Activated CD4-positive, alpha-beta T cell treated with anti-CD3 and anti-CD28 coated beads, Interleukin-10, Interleukin-2, amounts not matched to agents 100 ng/mL and 50 ng/mL, durations not matched to agents 16 hours and 8 hours (primary cell): ENCODE measurements around the gene MEFV.

Experiments
- DNase-seq: peaks from one replicate; pipeline ENCODE4 v3.0.0-alpha.2; 2020

The MEFV gene

DNA sequence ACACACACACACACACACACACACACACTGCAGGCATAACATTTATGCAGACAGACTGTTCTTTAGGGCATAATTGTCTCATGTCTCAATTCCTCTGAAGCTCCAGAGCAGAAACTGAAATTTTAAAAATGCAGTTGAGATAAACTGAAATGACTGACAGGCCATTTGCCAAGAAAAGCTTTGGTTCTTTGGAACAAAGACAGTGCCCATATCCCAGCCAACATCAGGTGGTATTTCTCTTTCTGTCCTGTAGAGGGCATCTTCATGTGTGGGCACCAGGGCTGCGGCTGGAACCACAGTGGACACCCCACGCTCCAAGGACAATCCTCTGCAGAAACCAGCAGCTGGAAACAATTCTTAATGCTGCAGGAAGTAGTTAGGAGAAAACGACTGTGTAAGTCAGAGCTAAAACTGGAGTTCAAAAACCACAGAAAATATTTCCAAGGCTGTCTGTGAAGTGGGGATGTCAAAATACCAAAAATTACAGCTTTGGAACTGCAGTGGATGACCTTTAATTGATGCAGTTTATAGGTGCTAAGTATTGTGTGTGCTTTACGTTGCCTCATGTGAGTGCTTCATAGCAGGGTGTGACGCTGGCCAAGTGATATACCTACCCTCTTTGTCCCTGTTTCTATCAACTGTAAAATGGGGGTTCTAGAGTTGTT is 10.6 kb upstream of the MEFV start:
- peak; percentile 13 for DNase-seq

DNA sequence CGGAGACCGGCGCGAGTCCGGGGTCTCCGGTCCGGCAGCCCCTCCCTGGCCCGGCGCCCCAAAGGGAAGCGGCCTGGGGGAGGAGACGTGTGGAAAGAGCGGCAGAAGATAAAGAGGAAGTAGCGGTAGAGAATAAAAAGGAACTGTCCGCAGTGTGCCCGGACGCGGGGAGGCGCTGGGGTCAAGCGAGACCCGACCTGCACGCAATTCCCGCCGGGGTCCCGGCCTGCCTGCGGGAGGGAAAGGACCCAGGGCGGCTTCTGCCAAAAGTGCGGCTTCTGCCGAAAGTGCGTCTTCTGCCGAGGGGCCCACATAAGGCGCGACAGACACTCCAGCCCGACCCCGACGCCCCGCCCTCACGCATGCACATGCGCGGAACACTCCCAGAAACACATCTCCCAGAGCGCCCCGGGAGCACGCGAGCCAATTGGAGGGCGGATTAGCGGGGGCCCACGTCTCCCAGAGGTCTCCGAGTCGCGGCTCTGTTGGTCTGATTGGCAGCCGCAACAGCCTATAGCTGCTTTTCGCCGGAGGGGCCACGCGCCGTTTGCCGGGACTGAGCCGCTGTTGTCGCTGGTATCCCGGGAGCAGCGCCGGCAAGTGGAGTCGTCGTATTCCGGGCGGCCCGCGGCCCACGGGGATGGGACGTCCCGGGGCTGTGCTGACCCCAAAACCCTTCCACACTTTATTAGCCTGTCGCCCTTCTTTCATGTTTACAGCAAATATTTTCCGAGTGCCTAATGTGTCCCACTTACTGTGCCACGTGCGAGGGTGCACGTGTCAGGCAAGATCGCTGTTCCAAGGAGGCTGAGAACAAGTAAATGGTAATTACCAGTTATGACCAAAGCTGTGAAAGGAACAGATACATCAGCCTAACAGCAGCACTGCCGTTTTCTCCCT is 8.0 kb upstream of the MEFV start:
- DNase-seq, result peak; percentile 99

DNA sequence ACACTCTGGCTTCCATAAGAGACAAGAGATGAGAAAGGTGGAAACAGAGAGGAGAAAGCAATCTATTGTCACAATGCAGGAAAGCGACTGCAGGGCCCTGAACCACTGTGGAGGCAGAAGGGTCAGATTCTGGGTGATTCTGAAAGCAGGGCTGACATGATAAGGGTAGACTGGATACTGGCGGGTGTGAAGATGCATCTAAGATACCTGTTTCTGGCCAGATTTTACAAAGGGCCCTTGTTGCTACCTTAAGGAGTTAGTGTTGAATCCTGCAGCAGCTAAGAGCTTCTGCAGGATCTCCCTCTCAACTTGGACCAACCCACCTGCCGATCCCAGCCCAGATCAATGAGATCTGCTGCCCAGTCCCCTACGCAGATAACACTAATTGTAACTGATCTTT is 6.1 kb upstream of the MEFV start:
- no peak for DNase-seq

DNA sequence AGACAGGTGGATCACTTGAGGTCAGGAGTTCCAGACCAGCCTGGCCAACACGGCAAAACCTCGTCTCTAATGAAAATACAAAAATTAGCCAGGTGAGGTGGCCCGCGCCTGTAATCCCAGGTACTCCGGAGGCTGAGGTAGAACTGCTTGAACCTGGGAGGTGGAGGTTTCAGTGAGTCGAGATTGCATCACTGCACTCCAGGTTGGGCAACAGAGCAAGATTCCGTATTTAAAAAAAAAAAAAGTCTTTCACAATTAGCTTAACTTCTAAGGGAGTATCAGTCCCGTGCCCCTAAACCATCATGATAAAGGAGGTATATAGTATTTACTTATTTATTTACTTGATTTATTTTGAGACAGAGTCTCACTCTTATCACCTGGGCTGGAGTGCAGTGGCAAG is 3.4 kb upstream of the MEFV start:
- no peak for DNase-seq

DNA sequence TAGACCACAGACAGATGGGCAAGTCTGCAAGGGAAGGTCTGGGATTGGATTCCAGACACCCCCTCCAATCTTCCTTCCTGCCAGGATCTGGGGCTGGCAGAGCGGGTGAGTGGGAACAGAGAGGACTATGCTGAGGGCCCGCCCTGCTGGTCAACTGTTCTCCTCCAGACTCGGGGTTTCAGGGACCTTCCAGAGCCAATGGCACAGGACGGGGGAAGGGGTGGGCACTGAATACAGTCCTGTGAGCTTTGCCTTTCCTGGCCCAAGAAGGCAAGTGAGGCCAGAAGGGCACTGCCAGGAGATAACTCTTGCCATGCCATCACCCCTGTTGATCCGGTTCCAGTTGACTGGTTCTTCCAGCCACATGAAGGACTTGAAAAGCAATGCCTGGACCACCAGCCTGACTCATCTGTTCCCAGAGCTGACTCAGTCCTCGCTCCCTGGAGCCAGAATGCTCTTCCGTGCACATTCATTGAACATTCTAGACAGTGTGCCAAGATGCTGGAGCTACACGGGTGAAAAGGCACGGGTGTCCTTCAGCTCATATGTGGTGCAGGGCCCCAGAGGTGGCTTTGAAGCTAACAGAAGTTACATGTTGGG is 533 bp upstream of the MEFV start:
- DNase-seq, result no peak

DNA sequence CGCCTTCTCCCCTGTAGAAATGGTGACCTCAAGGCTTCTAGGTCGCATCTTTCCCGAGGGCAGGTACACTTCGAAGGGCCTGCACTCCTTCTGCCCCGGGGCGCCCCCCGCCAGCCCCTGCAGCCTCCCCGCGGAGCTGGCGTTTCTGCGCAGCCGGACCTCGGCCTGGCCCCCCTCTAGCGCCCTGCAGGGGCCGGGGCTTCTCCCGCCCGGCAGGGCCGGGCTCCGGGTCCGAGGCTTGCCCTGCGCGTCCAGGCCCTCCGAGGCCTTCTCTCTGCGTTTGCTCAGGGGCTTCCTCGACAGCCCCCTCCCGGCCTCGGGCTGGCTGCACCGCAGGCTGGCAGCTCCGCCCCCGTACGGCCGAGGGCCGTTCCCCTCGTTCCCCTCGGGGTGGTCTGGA is 2.1 kb downstream of the MEFV start:
- no peak for DNase-seq

DNA sequence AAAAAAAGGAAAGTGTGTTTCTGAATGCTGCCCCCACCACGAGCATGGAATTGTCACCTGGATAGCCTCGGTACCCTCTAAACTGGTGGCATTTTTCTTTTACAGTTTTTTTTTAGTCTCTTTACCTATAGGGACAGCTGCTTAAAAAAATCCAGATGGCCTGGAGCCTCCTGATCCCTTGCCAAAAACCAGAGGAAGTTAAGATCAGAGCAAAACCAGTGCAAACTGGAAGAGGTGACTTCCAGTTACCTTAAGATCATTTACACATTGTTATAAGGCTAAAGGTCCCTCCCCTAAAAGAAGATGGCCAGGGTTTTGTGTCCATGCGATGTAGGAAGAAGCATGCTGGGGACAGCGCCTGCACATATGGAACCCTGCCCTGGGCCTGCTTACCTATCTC is 3.5 kb downstream of the MEFV start:
- DNase-seq, result no peak

DNA sequence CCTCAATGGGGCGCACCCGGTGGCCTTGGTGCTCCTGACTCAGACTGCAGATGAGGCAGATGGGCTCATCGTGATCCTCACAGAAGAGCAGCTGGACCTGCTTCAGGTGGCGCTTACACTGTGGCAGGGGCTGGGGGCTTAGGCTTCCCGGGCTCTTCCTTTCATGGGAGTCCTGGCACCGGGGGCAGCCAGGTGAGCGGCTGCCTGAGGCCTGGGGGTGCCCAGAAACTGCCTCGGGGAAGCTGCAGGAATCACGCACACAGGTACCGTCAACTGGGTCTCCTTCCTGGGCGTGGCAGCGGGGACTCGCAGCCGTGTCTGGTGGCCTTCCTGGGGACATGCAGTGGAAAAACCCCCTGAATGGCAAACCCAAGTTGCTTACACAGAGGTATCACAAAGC is 7.0 kb downstream of the MEFV start:
- DNase-seq, result no peak

DNA sequence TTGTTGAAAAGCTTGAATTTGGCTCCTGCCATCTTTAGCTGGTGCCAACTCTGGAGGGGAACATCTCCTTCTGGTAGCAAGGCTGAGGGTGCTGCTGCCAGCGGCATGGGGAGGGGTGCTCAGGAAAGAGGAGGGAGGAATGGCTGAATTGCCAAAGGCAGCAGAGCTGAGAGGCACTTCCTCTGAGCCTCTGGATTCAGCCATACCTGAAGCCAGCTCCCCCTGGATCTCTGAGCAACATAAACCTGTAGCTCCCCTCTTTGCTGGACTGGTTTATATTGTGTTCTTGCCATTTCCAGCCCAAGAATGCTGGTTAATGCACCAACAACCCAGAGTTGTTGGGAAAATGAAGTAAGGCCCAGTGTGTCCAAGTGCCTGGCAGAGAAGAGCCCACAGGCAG is 7.4 kb downstream of the MEFV start:
- no peak for DNase-seq

DNA sequence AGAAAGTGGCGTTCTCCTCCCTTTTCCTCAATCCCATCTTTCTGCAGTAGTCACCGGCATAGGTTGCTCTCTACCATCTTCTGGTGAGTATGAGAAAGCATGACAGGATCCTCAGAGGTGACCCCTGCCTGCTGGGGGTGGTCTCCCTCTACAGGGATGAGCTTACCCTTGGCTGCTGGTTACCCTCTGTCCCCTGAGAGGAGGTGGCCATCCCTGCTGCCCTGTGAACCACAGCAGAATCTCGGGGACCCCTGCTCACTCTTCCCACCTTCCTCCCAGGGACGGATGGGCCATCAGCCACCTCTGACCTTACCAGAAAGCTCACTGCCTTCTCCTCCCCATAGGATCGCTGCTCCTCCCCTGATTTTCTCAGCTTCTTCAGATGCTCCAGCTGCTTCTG is 7.8 kb downstream of the MEFV start:
- no peak for DNase-seq

DNA sequence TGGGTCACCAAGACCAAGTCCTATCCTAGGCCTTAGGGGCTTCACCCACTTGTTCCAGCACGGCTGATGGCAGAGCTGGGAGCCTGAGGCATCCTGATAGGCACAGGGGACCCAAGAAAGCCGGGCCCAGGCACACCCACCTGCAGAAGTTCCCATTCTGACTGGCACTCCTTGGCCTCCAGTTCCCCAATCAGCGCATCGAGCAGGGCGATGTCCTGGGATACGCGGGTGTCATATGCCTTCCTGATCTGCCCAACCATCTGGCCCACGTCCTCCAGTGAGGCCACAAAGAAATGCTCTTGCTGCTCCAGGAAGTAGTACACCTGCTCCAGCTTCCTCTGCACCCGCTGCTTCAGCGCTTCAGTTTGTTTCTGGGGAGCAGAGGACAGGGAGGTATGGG is 9.6 kb downstream of the MEFV start:
- no peak for DNase-seq

DNA sequence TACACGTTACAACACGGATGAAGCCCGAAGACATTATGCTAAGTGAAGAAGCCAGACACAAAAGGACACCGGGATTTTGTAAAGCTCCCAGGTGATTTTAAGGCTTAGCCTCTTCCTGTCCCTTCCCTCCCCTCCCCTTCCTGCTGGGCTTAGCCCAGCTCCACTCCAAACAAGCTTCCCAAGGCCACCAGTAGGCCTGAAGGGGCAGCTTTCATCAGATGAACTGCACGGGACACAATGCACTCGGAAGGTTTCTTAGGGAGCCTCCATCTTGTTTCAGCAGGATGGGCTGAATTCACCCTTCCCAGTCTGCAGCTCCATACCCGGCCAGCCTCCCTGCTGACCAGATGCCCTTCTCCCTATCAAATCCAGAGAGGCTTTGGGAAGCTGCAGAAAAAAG is 10.4 kb downstream of the MEFV start:
- no peak for DNase-seq

DNA sequence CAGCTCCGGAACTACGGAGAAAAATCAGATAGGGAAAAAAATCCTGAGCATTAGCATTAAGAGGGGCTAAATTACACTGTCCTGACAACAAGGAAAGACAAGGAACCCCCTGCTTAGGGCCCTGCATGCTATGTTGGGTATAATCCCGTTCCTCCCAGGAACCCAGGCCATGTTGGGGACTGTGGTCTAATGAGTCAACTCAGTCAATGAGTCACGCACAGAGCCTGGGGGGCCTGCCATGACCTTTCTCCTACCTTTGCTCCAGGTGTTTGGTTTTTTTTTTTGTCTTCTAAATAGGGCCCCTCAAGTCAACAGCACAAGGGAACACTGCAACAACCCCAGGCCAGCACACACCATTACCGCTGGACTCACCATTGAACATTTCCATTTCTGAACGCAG is 12.6 kb downstream of the MEFV start:
- no peak for DNase-seq

DNA sequence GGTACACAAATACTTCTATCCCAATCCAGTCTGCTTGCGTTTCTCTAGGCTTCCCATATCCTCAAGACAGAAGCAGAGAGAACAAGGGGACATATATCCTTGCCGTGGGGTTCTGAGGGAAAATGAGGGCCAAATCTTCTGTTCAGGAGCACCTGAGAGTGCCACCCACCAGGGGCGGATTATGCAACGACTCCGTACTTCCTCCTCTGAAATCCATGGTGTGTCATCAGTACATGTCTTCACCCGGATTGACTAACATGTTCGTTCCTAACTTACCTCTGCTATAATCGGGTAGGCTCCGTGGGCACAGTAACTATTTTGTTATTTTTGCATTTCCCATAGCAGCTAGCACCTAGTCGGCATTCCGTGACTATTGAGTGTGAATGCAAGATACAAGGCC is 13.7 kb downstream of the MEFV start:
- DNase-seq, result no peak

DNA sequence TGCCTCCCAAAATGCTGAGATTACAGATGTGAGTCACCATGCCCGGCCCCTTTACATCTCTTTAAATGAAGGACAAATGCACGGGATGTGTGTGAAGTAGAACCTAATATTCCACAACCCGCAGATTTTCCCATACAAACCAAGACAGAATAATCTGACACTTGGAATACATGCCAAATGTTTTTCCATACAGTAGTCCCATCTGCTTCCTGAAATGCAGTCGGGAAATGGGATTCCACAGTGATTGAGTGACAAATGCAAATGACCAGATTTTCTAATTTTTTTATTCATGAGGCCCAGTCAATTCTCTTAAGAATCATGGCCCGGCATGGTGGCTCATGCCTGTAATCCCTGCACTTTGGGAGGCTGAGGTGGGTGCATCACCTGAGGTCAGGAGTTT is 14.7 kb downstream of the MEFV start:
- DNase-seq, result no peak

DNA sequence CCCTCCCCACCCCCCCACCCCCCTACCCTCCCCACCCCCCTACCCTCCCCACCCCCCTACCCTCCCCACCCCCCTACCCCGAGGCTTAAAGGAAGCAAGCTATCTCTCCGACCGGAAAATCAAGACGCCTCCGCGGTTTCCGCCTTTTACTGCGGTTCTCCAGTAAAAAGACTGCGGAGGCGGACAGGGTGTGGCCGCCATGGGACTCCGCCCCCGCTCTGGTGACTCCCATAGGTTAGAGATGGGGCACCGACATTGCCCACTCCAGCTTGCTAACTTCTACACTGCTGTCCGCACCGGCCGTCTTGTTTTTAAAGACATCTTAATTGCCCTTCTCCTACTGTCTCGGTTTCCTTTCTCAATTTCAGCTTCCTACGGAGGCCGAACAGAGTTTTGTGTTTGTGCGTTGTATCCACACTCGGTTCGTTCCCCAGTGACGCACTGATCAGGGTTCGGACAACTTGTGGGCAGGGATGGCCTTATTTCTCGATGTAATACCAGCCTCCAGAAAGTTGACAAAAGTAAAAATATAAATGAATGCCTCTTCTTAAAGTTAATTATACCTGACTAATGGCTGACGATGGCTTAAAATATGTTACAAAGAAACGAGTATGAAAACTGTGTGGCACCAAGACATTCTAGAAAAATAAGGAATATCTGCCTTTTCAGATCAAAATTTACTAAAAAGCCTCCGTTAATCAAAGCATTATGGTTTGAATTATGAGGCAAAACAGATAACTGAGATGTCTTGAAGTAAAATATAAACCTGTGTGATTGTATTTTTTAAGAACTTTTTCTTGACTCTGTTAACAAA is 20.4 kb downstream of the MEFV start:
- DNase-seq, result peak; percentile 11

DNA sequence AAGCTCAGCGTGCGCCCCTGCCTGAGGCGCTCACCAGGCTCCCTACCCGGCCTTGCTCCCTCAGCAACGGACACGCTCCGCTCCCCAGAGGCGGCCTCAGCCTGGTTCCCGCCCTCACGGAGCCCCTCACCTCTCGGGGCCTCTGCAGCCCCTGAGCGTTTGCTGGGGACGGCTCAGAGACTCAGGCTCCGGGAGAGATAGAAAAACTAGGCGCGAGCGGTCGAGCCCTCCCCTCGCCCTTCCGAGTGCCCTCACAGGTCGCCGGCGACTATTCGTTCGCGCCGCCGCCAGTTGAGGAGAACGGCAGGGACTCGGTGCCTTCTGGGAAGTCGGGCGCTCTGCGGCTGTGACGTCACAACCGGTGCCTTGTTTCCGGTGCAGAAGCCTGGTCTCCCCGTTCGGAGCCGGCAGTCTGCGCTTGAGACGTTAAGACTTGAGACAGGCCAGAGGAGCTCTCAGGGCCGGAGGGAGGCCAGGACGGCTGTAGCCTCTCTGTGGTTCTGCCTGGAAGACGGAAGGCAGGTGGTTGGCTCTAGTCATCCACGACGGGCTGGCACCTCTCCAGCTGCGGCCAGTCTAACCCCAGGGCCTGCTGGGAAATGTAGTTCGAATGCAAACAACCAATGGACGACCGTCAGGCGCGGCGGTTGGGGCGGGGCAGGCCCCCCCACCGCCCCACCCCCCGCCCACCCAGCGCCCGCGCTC is 21.4 kb downstream of the MEFV start, which contains the start of gene ZNF200:
TSS of gene ZNF200 (minus strand) at position 302 of the 705 bp plus-strand sequence. CDS start 1,403 bp downstream, outside the sequence.
- peak; percentile 96 for DNase-seq

DNA sequence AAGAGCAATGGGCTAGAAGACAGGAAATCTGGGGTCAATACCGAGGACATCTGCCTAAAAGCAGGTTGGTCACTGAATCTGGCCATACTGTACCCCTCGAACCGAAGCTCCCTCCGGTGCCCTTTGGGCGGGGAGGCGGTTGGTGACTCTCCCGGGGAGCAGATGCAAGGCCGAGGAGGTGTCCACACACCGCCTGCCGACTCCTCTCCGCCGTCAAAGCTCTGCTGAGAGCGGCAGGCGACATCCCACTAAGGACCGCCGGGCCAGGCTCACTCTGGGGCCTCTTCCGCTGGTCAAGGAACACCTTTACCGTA is 21.9 kb downstream of the MEFV start:
- no peak for DNase-seq

DNA sequence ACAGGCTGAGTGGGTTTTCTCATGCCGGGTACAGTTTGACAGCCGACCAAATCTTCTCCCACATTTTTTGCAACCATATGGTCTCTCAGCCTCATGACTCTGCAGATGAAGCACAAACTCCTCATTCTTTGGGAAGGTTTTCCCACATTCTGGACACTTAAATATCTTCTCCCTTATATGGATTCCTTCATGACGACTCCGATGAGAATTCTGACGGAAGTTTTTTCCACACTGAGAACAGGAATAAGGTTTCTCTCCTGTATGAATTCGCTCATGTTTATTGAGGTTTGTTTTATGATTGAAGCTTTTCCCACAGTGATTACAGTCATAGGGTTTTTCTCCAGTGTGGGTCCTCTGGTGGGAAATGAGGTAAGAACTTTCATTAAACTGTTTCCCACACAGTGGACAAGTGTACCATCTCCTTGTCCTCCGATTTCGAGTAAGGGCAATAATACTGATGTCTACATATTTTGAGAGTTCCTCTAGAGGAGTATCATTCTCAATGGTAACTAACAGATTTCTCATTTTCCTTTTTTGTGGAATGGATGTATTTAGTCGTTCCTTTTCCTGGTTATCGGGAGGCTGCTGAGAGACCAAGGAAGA is 32.4 kb downstream of the MEFV start:
- no peak for DNase-seq

DNA sequence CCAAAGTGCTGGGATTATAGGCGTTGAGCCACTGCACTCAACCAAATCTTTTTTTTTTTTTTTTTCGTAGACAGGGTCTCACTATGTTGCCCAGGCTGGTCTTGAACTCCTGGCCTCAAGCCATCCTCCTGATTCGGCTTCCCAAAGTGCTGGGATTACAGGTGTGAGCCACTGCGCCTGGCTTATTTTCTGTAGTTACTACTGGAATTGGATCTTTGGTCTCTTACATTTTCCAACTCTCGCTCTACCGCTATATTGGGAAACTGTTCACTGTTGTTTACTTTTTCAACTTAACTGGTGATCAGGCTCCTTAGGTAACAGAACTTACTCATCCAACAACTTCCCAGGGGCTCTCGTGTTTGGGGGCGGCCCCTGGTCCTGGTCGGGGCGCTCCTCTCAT is 35.6 kb downstream of the MEFV start:
- DNase-seq, result no peak

DNA sequence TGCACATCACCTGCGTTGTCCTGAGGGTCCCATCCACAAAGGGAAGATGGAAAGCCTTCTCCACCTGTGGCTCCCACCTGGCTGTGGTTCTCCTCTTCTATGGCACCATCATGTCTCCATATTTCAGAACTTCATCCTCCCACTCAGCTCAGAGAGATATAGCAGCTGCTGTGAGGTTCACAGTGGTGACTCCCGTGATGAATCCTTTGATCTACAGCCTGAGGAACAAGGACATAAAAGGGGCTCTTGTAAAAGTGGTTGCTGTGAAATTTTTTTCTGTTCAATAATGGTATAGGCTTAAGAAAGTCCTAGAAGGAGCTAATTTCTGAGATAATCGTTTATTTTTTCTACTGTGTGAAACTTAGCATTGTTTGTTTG is 40.2 kb downstream of the MEFV start:
- no peak for DNase-seq

DNA sequence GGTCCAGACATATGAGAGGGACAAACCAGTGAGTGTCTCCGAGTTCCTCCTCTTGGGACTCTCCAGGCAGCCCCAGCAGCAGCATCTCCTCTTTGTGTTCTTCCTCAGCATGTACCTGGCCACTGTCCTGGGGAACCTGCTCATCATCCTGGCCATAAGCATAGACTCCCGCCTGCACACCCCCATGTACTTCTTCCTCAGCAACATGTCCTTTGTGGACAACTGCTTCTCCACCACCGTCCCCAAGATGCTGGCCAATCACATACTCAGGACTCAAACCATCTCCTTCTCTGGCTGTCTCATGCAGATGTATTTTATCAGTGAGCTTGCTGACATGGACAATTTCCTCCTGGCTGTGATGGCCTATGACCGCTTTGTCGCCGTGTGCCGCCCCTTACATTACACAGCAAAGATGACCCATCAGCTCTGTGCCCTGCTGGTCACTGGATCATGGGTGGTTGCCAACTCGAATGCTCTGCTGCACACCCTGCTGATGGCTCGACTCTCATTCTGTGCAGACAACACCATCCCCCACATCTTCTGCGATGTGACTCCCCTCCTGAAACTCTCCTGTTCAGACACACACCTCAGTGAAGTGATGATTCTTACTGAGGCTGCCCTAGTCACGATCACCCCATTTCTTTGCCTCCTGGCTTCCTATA is 40.7 kb downstream of the MEFV start:
- DNase-seq, result no peak
